Effector memory CD4-positive, alpha-beta T cell (primary cell): ENCODE data around the gene IL10RB.

Source experiments
- DNase-seq, 3 donors: peaks; one replicate each; pipeline ENCODE4 v3.0.0-alpha.2; 2020
- H3K27ac ChIP-seq: 2 replicates; pipeline ENCODE4 v1.7.0; 2013; ENCODE audit warnings: mild to moderate bottlenecking, low read length, moderate library complexity; ENCODE audit not compliant: insufficient read depth, poor library complexity, severe bottlenecking
- H3K27me3 ChIP-seq: replicated peaks from 2 replicates; pipeline ENCODE4 v1.7.0; 2013; ENCODE audit warnings: mild to moderate bottlenecking, low read length; ENCODE audit not compliant: insufficient read depth, control insufficient read depth, poor library complexity, severe bottlenecking
- H3K36me3 ChIP-seq: 2 replicates; pipeline ENCODE4 v1.7.0; 2013; ENCODE audit warnings: mild to moderate bottlenecking, low read length, moderate library complexity; ENCODE audit not compliant: control insufficient read depth, insufficient read depth
- H3K4me1 ChIP-seq: 2 replicates; pipeline ENCODE4 v1.7.0; 2013; ENCODE audit warnings: low read length, mild to moderate bottlenecking; ENCODE audit not compliant: control insufficient read depth, insufficient read depth, poor library complexity, severe bottlenecking
- H3K4me3 ChIP-seq: 2 replicates; pipeline ENCODE4 v1.7.0; 2013; ENCODE audit warnings: low read length, low read depth, mild to moderate bottlenecking; ENCODE audit not compliant: insufficient read depth, poor library complexity, severe bottlenecking
- H3K9me3 ChIP-seq: 2 replicates; pipeline ENCODE4 v1.7.0; 2013; ENCODE audit warnings: mild to moderate bottlenecking, low read length, moderate library complexity; ENCODE audit not compliant: control insufficient read depth

IL10RB gene

DNA sequence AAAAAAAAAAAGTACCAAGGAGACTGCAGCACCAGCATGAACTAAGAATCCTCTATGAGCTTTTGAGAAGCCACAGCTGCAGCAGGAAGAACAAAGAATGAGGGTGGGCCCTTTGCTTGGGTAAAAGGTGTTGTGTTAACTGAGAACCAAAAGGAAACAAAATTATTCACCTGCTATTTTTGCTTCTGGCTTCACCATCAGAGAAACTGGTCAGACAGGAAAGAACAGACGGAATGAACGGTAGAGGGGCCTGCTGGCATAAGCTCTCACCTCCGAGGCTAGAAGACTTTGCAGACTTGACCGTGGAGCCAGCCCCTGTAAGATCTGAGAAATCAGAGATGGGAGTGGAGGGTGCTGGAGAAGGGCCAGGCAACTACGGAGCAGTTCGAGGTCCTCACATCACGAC lies 27.6 kb downstream of the IL10RB start:
- Histone ChIP-seq H3K4me1 (peaks cover under 1% of the 10 kb centered on the region), H3K27me3 (no peaks in the 10 kb centered on the region), H3K27ac (no peak overlapping the region), H3K9me3 (no peaks in the 10 kb centered on the region), H3K4me3 (no peak overlapping the region), H3K36me3 (peaks cover 44% of the 10 kb centered on the region)
- no peak for DNase-seq

- DNase-seq: no peak
- H3K4me3 ChIP-seq: no peak overlapping the region
- no peaks in the 10 kb centered on the region for H3K9me3 ChIP-seq
- H3K36me3 ChIP-seq: peaks cover 29% of the 10 kb centered on the region
- H3K27me3 ChIP-seq: no peaks in the 10 kb centered on the region
- no peak overlapping the region for H3K27ac ChIP-seq
- peaks cover 20% of the 10 kb centered on the region for H3K4me1 ChIP-seq
Observed at GRCh38 chr21:33296156-33296555, 30.0 kb downstream of the IL10RB start.

DNA sequence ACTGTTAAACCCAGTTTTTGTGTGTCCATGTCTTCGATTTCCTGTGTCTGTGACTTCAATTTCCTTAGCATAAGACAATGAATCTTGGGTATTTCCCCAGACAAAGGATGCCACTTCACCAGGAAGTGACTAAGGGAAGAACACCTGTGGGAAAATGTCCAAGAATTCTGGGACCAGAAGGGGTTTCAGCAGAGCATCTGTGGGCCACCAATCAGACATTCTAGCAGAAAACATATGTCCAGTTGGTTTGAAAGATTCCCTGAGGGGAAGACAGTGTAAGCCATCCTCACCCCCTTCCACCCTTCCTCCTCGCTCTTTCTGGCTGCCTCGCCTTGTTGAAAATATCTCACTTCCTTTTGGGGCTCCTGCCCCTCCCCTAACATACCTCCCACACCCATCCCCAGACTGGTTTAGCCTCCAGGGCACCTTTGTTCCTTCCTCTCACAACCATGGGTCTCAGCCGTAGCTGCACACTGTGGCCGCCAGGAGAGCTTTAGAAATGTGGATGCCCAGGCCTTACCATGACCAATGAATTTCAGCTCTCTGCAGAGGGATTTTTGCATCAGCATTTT lies 33.1 kb downstream of the IL10RB start:
- DNase-seq: no peak
- H3K4me1 ChIP-seq: peaks cover 29% of the 10 kb centered on the region
- no peaks in the 10 kb centered on the region for H3K9me3 ChIP-seq
- H3K27me3 ChIP-seq: no peaks in the 10 kb centered on the region
- H3K36me3 ChIP-seq: peaks cover 11% of the 10 kb centered on the region
- H3K27ac ChIP-seq: peak overlapping the region; percentile 1
- no peak overlapping the region for H3K4me3 ChIP-seq

- H3K36me3 ChIP-seq: peaks cover 11% of the 10 kb centered on the region
- no peaks in the 10 kb centered on the region for H3K9me3 ChIP-seq
- no peaks in the 10 kb centered on the region for H3K27me3 ChIP-seq
- H3K27ac ChIP-seq: no peak overlapping the region
- DNase-seq: no peak
- peaks cover 29% of the 10 kb centered on the region for H3K4me1 ChIP-seq
- H3K4me3 ChIP-seq: no peak overlapping the region
Observed at GRCh38 chr21:33300701-33301631, 34.8 kb downstream of the IL10RB start.

- Histone ChIP-seq H3K36me3 (peaks cover 8% of the 10 kb centered on the region), H3K9me3 (no peaks in the 10 kb centered on the region), H3K4me1 (peaks cover 29% of the 10 kb centered on the region), H3K27ac (no peak overlapping the region), H3K4me3 (no peak overlapping the region), H3K27me3 (no peaks in the 10 kb centered on the region)
- no peak for DNase-seq
Observed at GRCh38 chr21:33301632-33302002, 35.5 kb downstream of the IL10RB start.

DNA sequence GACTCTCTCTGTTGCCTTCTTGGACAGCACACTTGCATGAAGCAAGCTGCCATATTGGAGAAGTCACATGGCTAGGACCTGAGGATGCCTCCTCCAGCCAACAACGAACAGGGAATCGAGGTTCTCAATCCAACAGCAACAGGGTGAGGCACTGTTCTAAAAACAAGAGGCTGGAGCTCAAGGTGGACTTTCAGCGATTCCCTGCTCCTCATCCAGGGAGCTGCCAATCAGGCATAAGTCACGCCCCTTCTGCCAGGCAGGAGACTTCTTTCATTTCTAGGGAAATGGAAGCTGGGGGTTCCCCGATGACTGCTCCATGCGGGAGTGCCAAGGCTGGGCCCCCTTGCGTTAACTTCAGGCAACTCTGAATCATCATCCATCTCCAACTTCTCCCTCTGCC lies 35.9 kb downstream of the IL10RB start:
- no peak for DNase-seq
- H3K27me3 ChIP-seq: no peaks in the 10 kb centered on the region
- no peak overlapping the region for H3K4me3 ChIP-seq
- peaks cover 29% of the 10 kb centered on the region for H3K4me1 ChIP-seq
- H3K9me3 ChIP-seq: no peaks in the 10 kb centered on the region
- H3K27ac ChIP-seq: no peak overlapping the region
- H3K36me3 ChIP-seq: peaks cover 8% of the 10 kb centered on the region

DNA sequence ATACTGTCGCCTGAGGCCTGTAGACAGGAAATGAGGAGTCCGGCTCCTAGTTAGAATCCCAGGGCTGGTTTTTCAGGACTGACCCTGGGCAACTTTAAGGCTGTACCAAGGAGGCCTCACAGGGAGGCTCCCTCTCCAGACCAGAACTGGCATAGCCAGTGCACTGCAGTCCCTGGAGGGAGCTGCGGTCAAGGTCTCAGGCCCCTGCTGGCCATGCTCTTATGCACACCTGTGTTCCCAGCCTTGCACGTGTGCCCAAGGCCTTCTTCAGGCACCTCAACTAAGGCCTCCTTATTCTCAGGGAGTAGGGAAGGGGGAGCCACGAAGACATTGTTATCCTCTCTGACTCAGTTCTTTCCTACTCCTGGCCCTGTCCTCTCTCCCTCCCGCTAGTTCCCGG lies 36.6 kb downstream of the IL10RB start:
- Histone ChIP-seq H3K36me3 (peaks cover under 1% of the 10 kb centered on the region), H3K9me3 (no peaks in the 10 kb centered on the region), H3K27ac (no peak overlapping the region), H3K27me3 (no peaks in the 10 kb centered on the region), H3K4me3 (no peak overlapping the region), H3K4me1 (peaks cover 29% of the 10 kb centered on the region)
- no peak for DNase-seq

DNA sequence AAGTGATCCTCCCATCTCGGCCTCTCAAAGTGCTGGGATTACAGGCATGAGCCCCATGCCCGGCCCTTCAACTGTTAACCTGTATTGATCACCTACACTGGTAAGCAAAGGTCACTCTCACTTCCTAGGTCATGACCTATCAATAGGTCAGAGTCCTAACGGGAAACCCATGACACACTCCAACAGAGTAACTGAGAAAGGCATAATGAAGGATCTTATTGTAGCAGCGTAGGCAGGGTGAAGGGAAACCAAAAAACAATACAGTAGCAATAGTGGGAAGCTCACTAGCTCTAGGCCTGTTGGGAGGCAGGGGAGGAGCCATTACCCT lies 39.1 kb downstream of the IL10RB start:
- H3K9me3 ChIP-seq: no peaks in the 10 kb centered on the region
- H3K27me3 ChIP-seq: no peaks in the 10 kb centered on the region
- H3K4me3 ChIP-seq: no peak overlapping the region
- no peak for DNase-seq
- H3K27ac ChIP-seq: no peak overlapping the region
- peaks cover 16% of the 10 kb centered on the region for H3K4me1 ChIP-seq
- H3K36me3 ChIP-seq: no peaks in the 10 kb centered on the region

DNA sequence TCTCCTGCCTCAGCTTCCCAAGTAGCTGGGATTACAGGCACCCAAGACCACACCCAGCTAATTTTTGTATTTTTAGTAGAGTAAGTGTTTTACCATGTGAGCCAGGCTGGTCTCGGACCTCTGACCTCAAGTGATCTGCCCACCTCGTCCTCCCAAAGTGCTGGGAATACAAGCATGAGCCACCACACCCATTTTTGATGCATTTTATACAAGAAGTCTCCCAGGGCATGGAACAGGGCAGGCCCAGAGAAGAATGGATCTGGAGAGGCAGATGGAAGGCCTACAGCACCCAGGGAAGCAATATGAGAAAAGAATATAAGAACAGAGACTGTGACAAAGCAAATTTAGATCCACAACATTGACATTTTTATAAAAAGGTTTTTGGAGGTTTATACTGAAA lies 39.8 kb downstream of the IL10RB start:
- DNase-seq: no peak
- no peaks in the 10 kb centered on the region for H3K27me3 ChIP-seq
- H3K4me3 ChIP-seq: no peak overlapping the region
- peaks cover 11% of the 10 kb centered on the region for H3K4me1 ChIP-seq
- no peaks in the 10 kb centered on the region for H3K36me3 ChIP-seq
- H3K9me3 ChIP-seq: no peaks in the 10 kb centered on the region
- no peak overlapping the region for H3K27ac ChIP-seq
